HG03135 (cell line): Measurements from ENCODE around the gene RICTOR.
A peak's percentile ranks its signal among the peaks of the same experiment; 100 is the strongest.

ENCODE experiments used
- ATAC-seq: cut with Tn5 transposase; IDR thresholded peaks from one replicate; pipeline ENCODE4 v1.9.1; 2021; ENCODE audit warnings: mild to moderate bottlenecking, moderate library complexity; ENCODE audit not compliant: unreplicated experiment

The RICTOR gene

GRCh38 chr5:38953426-38954012, 120.7 kb downstream of the RICTOR start:
- no peak for ATAC-seq

- no peak for ATAC-seq
Observed at GRCh38 chr5:38948501-38948900, 125.7 kb downstream of the RICTOR start.

DNA sequence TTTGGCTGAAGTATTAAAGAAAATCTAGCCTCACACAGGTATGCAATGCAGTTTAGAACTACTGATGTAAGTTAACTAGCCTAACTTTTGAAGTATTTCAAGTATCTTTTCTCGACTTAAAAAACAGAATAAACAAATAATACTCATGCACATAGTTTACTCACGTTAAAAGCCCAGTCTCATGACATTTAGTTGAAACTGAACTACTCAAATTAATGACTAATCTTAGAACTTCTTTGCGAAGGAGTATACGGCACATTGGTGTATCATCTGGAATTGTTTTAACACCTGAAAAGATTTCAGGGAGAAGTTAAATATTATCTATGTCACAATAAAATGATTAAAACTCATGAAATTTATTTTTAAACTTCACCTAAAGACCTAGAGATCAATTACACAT, 129.9 kb downstream of the RICTOR start:
- ATAC-seq = no peak

DNA sequence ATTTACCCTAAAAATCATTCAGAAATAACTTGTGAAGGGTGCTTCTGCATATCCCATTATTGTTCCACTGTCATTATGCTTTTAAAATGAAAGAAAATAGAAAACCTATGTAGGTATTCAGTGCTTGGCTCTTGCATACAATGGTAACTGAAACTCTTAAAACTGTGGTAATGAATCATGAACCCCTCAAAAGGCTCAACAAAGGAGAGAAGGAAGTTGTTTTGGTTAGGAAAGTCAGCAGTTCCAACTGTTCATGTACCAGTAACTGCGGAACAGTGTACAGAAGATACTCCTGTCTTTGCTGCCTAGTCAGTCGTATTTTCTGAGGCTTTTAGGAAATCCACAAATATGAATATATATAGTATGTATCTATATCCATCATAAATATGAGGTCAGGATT, 132.3 kb downstream of the RICTOR start:
- ATAC-seq = no peak

DNA sequence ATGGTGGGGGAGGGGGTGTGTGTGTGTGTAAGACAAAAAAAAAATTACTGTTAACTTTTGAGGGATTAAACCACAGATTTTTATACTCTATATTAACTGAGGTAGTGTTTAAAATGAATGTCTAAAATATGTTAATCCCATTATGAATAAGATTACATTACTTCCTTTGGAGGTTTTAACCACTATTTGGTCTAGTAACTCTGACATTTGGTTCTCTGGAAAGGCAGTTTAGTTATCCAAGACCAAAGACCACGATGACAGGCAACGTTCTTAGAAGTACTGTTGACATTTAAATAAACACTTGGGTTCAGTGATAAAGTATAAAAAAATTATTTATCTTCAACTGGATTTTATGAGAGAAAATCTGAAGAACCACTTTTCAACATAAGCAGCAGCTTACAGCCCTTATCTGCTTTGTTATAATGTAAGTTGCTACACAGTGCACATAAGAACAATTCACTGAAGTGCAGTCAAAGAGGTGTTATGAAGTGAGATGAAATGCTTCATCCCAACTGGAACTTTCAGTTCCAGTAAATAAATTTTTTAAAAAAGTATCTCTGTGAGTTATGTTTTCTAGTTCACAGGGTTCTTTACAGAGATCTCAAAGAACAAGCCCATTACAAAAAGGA, 133.9 kb downstream of the RICTOR start:
- ATAC-seq = no peak

GRCh38 chr5:38938973-38939372, 135.2 kb downstream of the RICTOR start:
- no peak for ATAC-seq

DNA sequence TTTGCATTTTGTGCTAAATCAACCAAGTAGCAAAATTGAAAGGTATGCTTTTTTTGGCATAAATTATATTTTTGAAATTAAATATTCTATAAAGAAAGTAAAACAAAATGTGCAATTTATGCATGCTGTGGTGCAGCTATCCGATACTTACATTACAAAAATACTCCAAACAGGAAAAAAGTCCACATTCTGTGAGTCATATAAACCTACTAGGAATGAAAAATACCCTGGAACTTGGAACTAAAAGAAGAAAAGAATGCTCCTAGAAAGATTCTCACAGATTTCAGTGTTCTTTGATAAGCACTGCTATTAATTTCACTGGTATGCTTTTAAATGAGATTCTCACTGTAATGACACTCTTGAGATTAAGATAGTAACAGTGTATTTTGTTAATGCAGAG, 135.8 kb downstream of the RICTOR start:
- ATAC-seq = no peak

- ATAC-seq = no peak
Observed at GRCh38 chr5:38936269-38936668, 137.9 kb downstream of the RICTOR start.

DNA sequence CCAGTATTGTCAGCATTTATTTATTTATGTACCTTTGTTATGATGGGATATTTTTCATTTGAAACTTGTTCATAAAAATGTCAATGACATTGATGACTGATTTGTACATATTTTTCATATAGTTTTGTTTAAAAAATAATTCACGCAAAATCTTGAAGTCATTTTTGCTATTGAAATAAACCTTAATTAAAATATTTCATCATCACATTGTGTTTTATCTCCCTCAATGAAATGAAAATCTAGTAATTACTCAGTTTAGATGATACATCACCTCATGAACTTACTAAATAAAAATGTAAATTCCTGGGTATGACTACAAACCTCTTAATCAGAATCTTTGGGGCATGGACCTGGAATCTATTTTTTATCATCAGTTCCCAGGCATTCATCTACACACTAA, 138.8 kb downstream of the RICTOR start:
- ATAC-seq = no peak

- ATAC-seq = no peak
Observed at GRCh38 chr5:38932854-38933408, 141.3 kb downstream of the RICTOR start.

- ATAC-seq = no peak
Observed at GRCh38 chr5:38931731-38932130, 142.5 kb downstream of the RICTOR start.

DNA sequence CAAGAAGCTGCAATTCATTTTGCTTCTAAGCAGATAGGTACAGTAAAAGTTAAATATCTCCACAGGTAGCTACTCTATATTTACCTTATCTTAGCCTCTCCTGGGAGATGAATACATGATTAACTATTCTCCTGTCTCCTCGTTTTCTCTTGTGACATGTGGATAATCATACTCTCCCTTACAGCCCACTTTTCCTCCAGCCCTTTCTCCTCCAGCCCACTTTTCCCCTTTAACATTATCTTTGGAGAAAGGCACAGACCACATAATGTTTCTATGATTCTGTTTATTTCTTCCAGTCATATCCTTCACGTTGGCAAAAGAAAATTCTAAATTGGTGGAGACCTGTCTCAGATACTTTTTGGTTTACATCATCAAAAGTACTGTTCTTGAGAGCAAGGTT, 144.4 kb downstream of the RICTOR start:
- no peak for ATAC-seq

GRCh38 chr5:38927470-38927869, 146.7 kb downstream of the RICTOR start:
- ATAC-seq = no peak

- ATAC-seq = no peak
Observed at GRCh38 chr5:38926121-38926520, 148.1 kb downstream of the RICTOR start.

GRCh38 chr5:38925154-38925925, 148.9 kb downstream of the RICTOR start:
- no peak for ATAC-seq

GRCh38 chr5:38923661-38924451, 150.3 kb downstream of the RICTOR start:
- ATAC-seq = no peak

- peak; percentile 78 for ATAC-seq
Observed at GRCh38 chr5:38922199-38922598, 152.0 kb downstream of the RICTOR start.

DNA sequence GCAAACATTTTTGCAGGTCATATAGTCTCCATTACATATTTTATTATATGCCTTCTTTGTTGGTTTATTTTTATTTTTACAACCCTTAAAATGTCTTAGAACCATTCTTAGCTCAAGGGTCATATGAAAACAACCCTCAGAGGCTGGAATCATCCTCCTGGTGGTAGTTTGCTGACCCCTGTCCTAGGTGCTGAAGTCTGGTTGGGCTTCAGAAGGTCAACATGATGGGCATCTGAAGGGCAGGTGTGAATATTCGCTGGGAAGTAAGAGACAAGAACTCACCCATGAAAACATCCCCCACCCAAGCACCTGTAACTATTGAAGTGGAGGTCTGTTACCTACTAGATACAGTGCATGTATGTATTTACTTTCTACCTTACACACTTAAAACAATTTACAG, 153.0 kb downstream of the RICTOR start:
- no peak for ATAC-seq

DNA sequence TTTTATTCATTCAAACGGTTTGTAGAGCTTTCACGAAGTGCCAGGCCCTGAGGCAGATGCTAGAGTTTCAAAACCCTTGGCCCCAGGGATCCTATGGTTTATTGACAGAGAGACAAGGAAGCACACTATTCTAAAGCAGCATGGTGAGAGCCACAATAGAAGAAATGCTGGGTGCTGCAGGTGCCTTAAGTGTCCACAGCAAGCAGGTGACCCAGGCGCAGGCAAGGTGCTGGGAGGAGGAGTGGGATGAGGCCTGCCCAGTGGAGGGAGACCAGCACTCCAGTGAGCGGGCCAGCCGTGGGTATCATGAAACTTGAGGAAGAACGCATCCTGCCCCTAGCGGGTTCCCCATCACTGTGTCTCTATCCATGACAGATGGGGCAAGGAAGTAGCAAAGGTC, 157.4 kb downstream of the RICTOR start:
- no peak for ATAC-seq

DNA sequence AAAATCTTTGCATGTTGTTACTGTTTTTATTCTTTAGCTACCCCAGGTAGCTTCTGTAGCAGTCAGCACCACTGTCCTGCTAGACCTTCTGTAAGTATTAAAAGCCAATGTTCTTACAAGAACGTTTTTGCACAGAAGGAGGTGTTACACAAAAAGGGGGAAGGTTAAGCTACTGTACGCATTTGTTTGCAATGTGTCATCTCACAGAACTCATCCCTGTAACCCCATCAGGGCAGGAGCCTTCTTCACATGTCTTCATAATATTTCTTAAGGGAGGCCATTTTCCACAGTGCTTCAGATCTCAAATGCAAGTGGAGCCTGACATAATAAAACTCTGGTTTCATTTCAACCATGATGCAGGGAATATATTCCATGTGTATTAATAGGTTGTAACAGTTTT, 160.5 kb downstream of the RICTOR start:
- ATAC-seq = no peak

DNA sequence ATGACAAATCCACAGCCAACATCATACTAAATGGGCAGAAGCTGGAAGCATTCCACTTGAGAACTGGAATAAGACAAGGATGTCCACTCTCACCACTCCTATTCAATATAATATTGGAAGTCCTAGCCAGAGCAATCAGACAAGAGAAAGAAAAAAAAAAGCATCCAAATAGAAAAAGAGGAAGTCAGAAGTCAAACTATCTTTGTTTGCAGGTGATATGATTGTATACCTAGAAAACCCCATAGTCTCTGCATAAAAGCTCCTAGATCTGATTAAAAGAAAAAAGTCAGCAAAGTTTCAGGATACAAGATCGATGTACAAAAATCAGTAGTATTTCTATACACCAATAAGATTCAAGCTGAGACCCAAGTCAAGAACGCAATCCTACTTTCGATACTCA, 162.3 kb downstream of the RICTOR start:
- no peak for ATAC-seq
